Measurements from ENCODE around the gene AMOTL1. TPM values are rescaled to one million over a fixed set of nuclear protein-coding genes. Genes with fewer than 3 reads are reported as not detected.

The AMOTL1 gene
- total and polyA plus RNA-seq, 2 of the 8 experiments (the other 6 are each of a cell fraction or from before 2014, with no cell fraction given): 9.0 to 27.6 TPM

- FAIRE-seq (no peak), DNase-seq (ENCODE audit: low read depth in 1 of 2, low spot score in 2 of 2) (no peak)
- H2BK12ac ChIP-seq (ENCODE audit: low read depth, low read length): no peak overlapping the region
- no peaks in the 10 kb centered on the region for H3K9me3 ChIP-seq (ENCODE audit: insufficient read depth in 2 of 2, low read depth in 1 of 2, low read length in 1 of 2)
- CTCF ChIA-PET (ENCODE audit: partially characterized antibody): interaction anchor here (1.0 to 2.9 kb wide), 5 partner anchors 10 to 232 kb away, joined by 3 to 9 read pairs (median 3); no protein-coding TSS in a partner anchor
- H2AFZ ChIP-seq (ENCODE audit: low read length): no peak overlapping the region
- no peak overlapping the region for H3K18ac ChIP-seq (ENCODE audit: extremely low read depth, low read length)
- peaks cover 0 to 3% of the 10 kb centered on the region in 2 experiments for H4K20me1 ChIP-seq (replicated peaks in 1 of 2; ENCODE audit: control insufficient read depth in 1 of 2, insufficient read depth in 2 of 2, low read length in 2 of 2)
- 97% methylated on average over 8 of the region's 8 CpGs; no CpG with 5 or more reads in 1 of the 2 experiments for WGBS, 2 experiments (ENCODE audit: extremely low coverage in 1 of 2, insufficient coverage in 1 of 2, insufficient read length in 1 of 2, insufficient replicate concordance in 2 of 2, low coverage in 1 of 2, low lambda C conversion rate in 2 of 2, missing lambda C conversion rate in 1 of 2)
- no peak overlapping the region for H2AK5ac ChIP-seq (ENCODE audit: low read depth, low read length)
- H3K79me2 ChIP-seq (ENCODE audit: control insufficient read depth in 1 of 2, insufficient read depth in 2 of 2, low read length in 2 of 2): no peaks in the 10 kb centered on the region
- no peak overlapping the region for H3K4me2 ChIP-seq (ENCODE audit: insufficient read depth in 1 of 2, low read depth in 2 of 2, low read length in 2 of 2)
- peaks cover 6 to 34% (median 11%) of the 10 kb centered on the region in 4 experiments; a peak in 4 of 8 replicates for H3K36me3 ChIP-seq (ENCODE audit: control insufficient read depth in 2 of 4, insufficient read depth in 4 of 4, low read length in 3 of 4)
- no peaks in the 10 kb centered on the region for H3K79me1 ChIP-seq (ENCODE audit: low read depth, low read length)
- H2BK20ac ChIP-seq (ENCODE audit: low read length): no peak overlapping the region
- no peaks in the 10 kb centered on the region for H3K27me3 ChIP-seq (replicated peaks in 1 of 4; ENCODE audit: control insufficient read depth in 3 of 4, extremely low read depth in 1 of 4, insufficient read depth in 3 of 4, low read length in 3 of 4)
- H4K5ac ChIP-seq (ENCODE audit: insufficient read length, low read depth, low read length): no peak overlapping the region
- no peak overlapping the region for H3K56ac ChIP-seq (replicated peaks; ENCODE audit: insufficient read length, low read depth, low read length)
- no peak overlapping the region for H2BK120ac ChIP-seq (replicated peaks; ENCODE audit: low read depth, low read length)
- H3K4me1 ChIP-seq (replicated peaks in 1 of 4; ENCODE audit: control insufficient read depth in 3 of 4, insufficient read depth in 4 of 4, low read length in 3 of 4): no peaks in the 10 kb centered on the region
- H3K27ac ChIP-seq (ENCODE audit: low read depth, low read length): no peak overlapping the region
- TF ChIP-seq NRF1 (IDR thresholded peaks at IDR 0.05; ENCODE audit: low read depth, low read length) (no peak), EP300 (IDR thresholded peaks at IDR 0.05; ENCODE audit: borderline replicate concordance in 1 of 2, low read depth in 2 of 2, low read length in 2 of 2) (no peak), RFX5 (IDR thresholded peaks at IDR 0.05; ENCODE audit: borderline replicate concordance, low read depth, low read length) (no peak), SIN3A (conservative IDR thresholded peaks at IDR 0.05 in 1 of 2, IDR thresholded peaks at IDR 0.05 in 1 of 2; ENCODE audit: low read depth in 1 of 2, low read length in 2 of 2) (no peak), ATF2 (IDR thresholded peaks at IDR 0.05; ENCODE audit: low read length) (no peak), MAFK (IDR thresholded peaks at IDR 0.05; ENCODE audit: low read depth, low read length) (no peak)
- no peak overlapping the region for H2BK15ac ChIP-seq (ENCODE audit: low read length)
- H3K23me2 ChIP-seq (ENCODE audit: low read depth, low read length): no peaks in the 10 kb centered on the region
- no peak overlapping the region for H3K4me3 ChIP-seq (ENCODE audit: extremely low read depth in 1 of 4, insufficient read depth in 2 of 4, low read depth in 3 of 4, low read length in 4 of 4)
- H3K9ac ChIP-seq (replicated peaks in 1 of 4; ENCODE audit: extremely low read depth in 1 of 4, low read depth in 3 of 4, low read length in 3 of 4): no peak overlapping the region
- no peak overlapping the region; the same call in 1 of the 2 replicates for H4K8ac ChIP-seq (ENCODE audit: extremely low read depth, insufficient read depth, low read length)
- H2BK5ac ChIP-seq (ENCODE audit: low read depth, low read length): no peak overlapping the region
- no peak overlapping the region for H3K23ac ChIP-seq (ENCODE audit: insufficient read length)
- no peak overlapping the region for H3K14ac ChIP-seq (ENCODE audit: insufficient read length)
- POLR2A ChIA-PET (ENCODE audit: partially characterized antibody): no interaction called here
- H4K91ac ChIP-seq (replicated peaks; ENCODE audit: insufficient read length, low read length): no peak overlapping the region
- no peak overlapping the region for H3K4ac ChIP-seq (replicated peaks; ENCODE audit: insufficient read length, low read depth, low read length)
Observed at GRCh38 chr11:94854770-94855633, 86.8 kb downstream of the AMOTL1 start.
